Nephron progenitor cell (in vitro differentiated cells): ENCODE results near the gene ZNF506.
"Not testable (repeated sequence)": the region's sequence is repeated elsewhere in the genome, so short reads cannot be mapped to it uniquely, and the experiment has no call there.

Source experiments
- DNase-seq: peaks from one replicate; pipeline ENCODE4 v3.0.0; 2021
- H3K27ac Mint-ChIP-seq: 2 replicates; pipeline ENCODE4 v1.8.0; 2021; ENCODE audit warnings: mild to moderate bottlenecking, moderate library complexity, mixed read lengths
- H3K27me3 Mint-ChIP-seq: 2 replicates; pipeline ENCODE4 v1.8.0; 2021; ENCODE audit warnings: mild to moderate bottlenecking, low read depth, mixed read lengths; ENCODE audit not compliant: poor library complexity
- H3K36me3 Mint-ChIP-seq: 2 replicates; pipeline ENCODE4 v1.8.0; 2021; ENCODE audit warnings: low read depth, mixed read lengths
- H3K4me1 Mint-ChIP-seq: 2 replicates; pipeline ENCODE4 v1.8.0; 2021; ENCODE audit warnings: mixed read lengths
- H3K4me3 Mint-ChIP-seq: 2 replicates; pipeline ENCODE4 v1.8.0; 2021; ENCODE audit warnings: mild to moderate bottlenecking, moderate library complexity, mixed read lengths
- H3K9me3 Mint-ChIP-seq: 2 replicates; pipeline ENCODE4 v1.8.0; 2021; ENCODE audit warnings: mild to moderate bottlenecking, moderate library complexity, mixed read lengths
- CTCF ChIP-seq: fragments of 200-600 bp; sonication (generic); IDR thresholded peaks from 2 replicates; pipeline ENCODE4 v1.5.0; 2021; ENCODE audit warnings: antibody characterized with exemption

ZNF506 gene

GRCh38 chr19:19821366-19821951 lies at the start of gene ZNF506:
TSS of gene ZNF506 (minus strand) at chr19:19821750. CDS start at chr19:19821603, 147 bp downstream.
- Mint-ChIP-seq H3K4me1 (no peaks in the 10 kb centered on the region), H3K36me3 (peaks cover 66% of the 10 kb centered on the region), H3K9me3 (peaks cover 98% of the 10 kb centered on the region), H3K27ac (peak within 1 kb of the TSS; percentile 99), H3K4me3 (peak within 1 kb of the TSS; percentile 94), H3K27me3 (peaks cover 4% of the 10 kb centered on the region)
- peak; percentile 73 for DNase-seq
- no peak for TF ChIP-seq CTCF

- not testable (repeated sequence) for H3K4me1 Mint-ChIP-seq, DNase-seq, H3K27me3 Mint-ChIP-seq, H3K27ac Mint-ChIP-seq, H3K4me3 Mint-ChIP-seq
- Mint-ChIP-seq H3K36me3 (peaks cover 100% of the 10 kb centered on the region), H3K9me3 (peaks cover 100% of the 10 kb centered on the region)
Measured at GRCh38 chr19:19870086-19870485, 48.5 kb upstream of the ZNF506 start.

- Mint-ChIP-seq H3K9me3 (peaks cover 99% of the 10 kb centered on the region), H3K27me3 (peaks cover 6% of the 10 kb centered on the region), H3K27ac (peak overlapping the region; percentile 100), H3K4me3 (peak overlapping the region; percentile 98), H3K4me1 (peaks cover 5% of the 10 kb centered on the region), H3K36me3 (peaks cover 72% of the 10 kb centered on the region)
- DNase-seq = peak; percentile 6
- TF ChIP-seq CTCF = no peak
Measured at GRCh38 chr19:19866611-19867248, 45.2 kb upstream of the ZNF506 start.

- DNase-seq = peak; percentile 89
- no peak for TF ChIP-seq CTCF
- Mint-ChIP-seq H3K27ac (peak within 1 kb of the TSS; percentile 100), H3K4me3 (peak within 1 kb of the TSS; percentile 98), H3K9me3 (peaks cover 97% of the 10 kb centered on the region), H3K36me3 (peaks cover 64% of the 10 kb centered on the region), H3K4me1 (peaks cover 5% of the 10 kb centered on the region), H3K27me3 (peaks cover 6% of the 10 kb centered on the region)
Measured at GRCh38 chr19:19865750-19866610, 44.4 kb upstream of the ZNF506 start, which contains the start of gene ZNF253. TSS of gene ZNF253 (plus strand) at chr19:19865882. CDS start at chr19:19865997, 115 bp downstream.

- Mint-ChIP-seq H3K4me3 (peak overlapping the region; percentile 52), H3K27me3 (peaks cover 6% of the 10 kb centered on the region), H3K4me1 (no peaks in the 10 kb centered on the region), H3K27ac (no peak overlapping the region), H3K9me3 (peaks cover 85% of the 10 kb centered on the region), H3K36me3 (peaks cover 27% of the 10 kb centered on the region)
- DNase-seq = no peak
- no peak for TF ChIP-seq CTCF
Measured at GRCh38 chr19:19860756-19861390, 39.3 kb upstream of the ZNF506 start.

- no peak for TF ChIP-seq CTCF
- H3K27me3 Mint-ChIP-seq = peaks cover 7% of the 10 kb centered on the region
- no peak overlapping the region for H3K27ac Mint-ChIP-seq
- peaks cover 80% of the 10 kb centered on the region for H3K9me3 Mint-ChIP-seq
- H3K4me1 Mint-ChIP-seq = no peaks in the 10 kb centered on the region
- peaks cover 19% of the 10 kb centered on the region for H3K36me3 Mint-ChIP-seq
- H3K4me3 Mint-ChIP-seq = no peak overlapping the region
- no peak for DNase-seq
Measured at GRCh38 chr19:19858751-19859150, 37.2 kb upstream of the ZNF506 start.

GRCh38 chr19:19851740-19852139 lies 30.2 kb upstream of the ZNF506 start:
- H3K9me3 Mint-ChIP-seq = peaks cover 52% of the 10 kb centered on the region
- not testable (repeated sequence) for DNase-seq, H3K27me3 Mint-ChIP-seq, H3K4me3 Mint-ChIP-seq, H3K36me3 Mint-ChIP-seq, H3K4me1 Mint-ChIP-seq, H3K27ac Mint-ChIP-seq
